Measurements from ENCODE around the gene WNT3A. TPM values are rescaled to one million over a fixed set of nuclear protein-coding genes. Genes with fewer than 3 reads are reported as not detected.

Gene WNT3A
- total RNA-seq, 1 experiment from 2014 or later = 0.31 TPM

DNA sequence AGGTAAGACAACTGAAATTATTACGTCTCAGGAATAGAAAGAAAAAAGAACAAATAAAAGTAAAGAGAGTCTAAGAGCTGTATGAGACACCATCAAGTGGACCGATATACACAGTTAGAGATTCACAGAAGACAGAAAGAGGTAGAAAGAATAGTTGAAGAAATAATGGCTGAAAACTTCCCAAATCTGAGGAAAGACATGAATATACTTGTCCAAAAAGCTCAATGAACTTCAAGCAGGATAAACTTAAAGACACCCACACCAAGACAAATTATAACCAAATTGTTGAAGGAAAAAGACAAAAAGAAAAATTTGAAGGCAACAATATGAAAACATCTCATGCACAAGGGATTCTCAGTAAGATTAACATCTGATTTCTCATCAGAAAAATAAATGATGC is 19.6 kb upstream of the WNT3A start:
- Histone ChIP-seq H3K27me3 (ENCODE audit: control insufficient read depth, insufficient read depth, low read length) (no peaks in the 10 kb centered on the region), H3K36me3 (replicated peaks; ENCODE audit: control insufficient read depth, insufficient read depth, low read length) (no peaks in the 10 kb centered on the region), H3K4me3 (ENCODE audit: insufficient read depth, low read depth, low read length) (no peak overlapping the region)
- no peak for DNase-seq

DNA sequence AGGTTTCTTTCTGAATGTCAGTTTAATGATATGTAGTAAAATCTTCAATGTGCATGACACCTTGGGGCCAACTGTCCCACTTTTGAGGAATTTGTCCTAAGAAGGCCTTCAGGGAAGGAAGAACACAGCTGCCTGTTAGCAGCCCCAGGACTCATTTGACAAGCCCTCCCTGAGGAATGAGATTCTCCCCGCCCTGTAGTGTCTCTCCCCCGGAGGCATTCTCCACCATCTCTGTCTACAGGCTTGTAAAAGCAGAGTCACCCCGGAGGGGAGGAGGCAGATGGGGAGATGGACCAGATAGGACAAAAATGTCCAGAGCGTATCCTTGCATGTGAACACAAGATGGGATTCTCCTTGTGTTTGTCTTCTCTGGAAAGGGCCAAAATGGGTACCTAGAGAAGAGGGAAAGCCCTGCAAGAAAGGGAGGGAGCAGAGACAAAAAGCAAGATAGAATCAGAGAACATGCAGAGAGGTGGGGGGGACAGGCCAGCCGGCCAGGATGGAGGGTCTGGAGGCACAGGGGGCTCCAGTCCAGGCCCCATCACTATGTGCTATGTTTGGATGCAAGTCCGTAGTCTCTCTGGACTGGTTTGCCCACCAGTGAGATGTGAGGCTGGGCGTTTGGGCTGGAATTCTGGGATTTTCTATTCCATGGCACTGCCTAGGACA is 12.0 kb upstream of the WNT3A start:
- H3K36me3 ChIP-seq (replicated peaks; ENCODE audit: control insufficient read depth, insufficient read depth, low read length) = no peaks in the 10 kb centered on the region
- H3K4me3 ChIP-seq (ENCODE audit: insufficient read depth, low read depth, low read length) = no peak overlapping the region
- no peak for DNase-seq
- no peaks in the 10 kb centered on the region; the same call in 1 of the 2 replicates for H3K27me3 ChIP-seq (ENCODE audit: control insufficient read depth, insufficient read depth, low read length)

DNA sequence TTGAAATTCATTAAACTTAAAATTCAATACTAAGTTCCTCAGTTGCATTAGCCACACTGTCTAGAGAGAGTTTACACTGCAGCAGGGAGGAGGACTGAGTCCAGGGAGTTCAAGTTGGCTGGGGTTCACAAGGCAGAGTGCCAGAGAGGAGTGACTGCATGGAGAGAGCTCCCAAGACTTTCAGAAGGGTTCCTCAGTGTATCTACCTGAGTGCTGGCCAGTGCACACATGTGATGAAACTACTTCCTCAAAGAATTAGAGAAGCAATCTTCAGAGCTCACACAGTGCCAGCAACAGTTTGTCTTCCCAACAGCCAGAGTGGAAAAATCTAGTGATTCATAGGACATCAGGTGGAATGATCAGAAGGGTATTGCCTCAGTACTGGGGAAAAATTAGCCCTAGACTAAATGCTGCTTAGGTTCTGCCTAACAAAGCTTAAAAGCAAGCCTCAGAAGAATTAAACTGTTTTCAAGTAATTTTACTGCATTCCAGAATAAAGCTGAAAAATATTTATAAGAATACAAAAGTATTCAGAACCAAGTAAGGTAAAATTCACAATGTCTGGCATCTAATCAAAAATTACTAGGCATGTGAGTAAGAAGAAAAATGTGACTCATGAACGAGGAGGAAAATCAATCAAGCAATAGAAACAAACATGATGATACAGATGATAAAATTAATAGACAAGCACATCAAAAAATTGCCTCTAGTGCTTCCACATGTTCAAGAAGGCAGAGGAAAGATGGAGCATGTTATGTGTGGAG is 10.4 kb upstream of the WNT3A start:
- no peak overlapping the region for H3K4me3 ChIP-seq (ENCODE audit: insufficient read depth, low read depth, low read length)
- no peaks in the 10 kb centered on the region for H3K36me3 ChIP-seq (replicated peaks; ENCODE audit: control insufficient read depth, insufficient read depth, low read length)
- no peak for DNase-seq
- H3K27me3 ChIP-seq (ENCODE audit: control insufficient read depth, insufficient read depth, low read length) = peaks cover 7% of the 10 kb centered on the region

DNA sequence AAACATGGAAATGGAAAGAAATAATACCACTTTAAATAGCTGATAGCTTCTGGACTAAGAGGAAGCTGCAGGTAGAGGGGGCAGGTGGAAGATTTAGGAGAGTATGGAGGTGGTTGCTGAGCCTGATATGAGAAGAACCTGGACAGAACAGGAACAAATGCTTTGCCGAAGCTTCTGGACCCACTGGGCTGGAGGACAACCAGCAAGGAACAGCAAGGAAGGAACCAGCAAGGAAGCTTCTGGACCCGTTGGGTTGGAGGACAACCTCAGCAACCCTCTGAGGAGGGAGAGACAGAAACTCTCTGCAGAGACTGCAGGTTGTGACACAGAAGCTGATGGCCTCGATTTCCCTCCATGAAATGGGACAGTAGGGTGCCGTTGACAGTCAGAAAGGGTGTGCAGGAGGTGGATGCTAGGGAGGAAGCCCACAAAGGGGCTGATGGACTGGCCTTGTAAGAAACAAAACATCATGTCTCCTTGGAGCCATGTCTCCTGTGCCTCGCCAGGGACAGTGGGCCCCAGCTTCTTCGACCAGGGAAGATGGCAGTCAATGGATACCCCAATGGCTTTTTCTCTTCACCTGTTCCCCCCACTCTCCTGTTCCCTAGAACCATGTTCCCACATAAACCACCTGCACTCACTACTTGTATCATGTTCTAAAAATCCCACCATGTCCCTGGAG is 8.3 kb upstream of the WNT3A start:
- no peak overlapping the region for H3K4me3 ChIP-seq (ENCODE audit: insufficient read depth, low read depth, low read length)
- DNase-seq = no peak
- no peaks in the 10 kb centered on the region for H3K36me3 ChIP-seq (replicated peaks; ENCODE audit: control insufficient read depth, insufficient read depth, low read length)
- peaks cover 15% of the 10 kb centered on the region for H3K27me3 ChIP-seq (ENCODE audit: control insufficient read depth, insufficient read depth, low read length)

DNA sequence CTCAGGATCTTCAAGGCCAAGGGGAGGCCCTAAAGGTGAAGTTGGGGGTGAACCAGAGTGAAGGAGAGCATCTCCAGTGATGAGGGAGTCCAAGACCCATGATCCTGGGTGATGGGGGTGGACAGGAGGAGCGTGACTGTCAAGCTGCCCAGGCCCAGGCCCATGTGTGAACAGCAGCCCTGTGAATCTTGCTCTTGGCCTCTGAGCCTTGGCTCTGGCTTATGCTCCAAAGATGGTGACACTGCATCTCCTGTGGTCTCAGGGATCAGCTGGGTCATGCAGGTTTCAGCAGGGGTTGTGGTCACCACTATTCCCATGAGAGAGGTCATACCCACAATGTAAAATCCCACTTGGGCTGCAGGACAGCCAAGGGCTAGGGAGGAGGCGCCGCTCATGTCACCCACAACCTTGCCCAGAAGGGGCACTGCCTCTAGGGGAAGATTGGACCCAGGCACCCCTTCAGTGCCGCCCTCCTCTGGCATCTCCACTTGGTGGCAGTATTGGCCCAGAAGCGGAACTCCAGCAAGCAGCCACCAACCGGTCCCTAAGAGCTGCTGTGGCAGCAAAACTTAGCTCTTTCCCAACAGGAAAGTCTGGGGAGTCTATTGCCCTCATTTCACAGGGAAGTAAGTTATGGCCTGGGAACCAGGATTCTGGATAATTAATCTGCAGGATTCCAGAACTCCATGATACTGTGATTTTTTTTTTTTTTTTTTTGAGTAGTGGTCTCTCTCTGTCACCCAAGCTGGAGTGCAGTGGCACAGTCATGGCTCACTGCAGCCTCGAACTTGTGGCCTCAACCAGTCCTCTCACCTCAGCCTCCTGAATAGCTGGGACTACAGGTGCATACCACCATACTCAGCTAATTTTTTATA is 7.5 kb upstream of the WNT3A start:
- no peaks in the 10 kb centered on the region for H3K36me3 ChIP-seq (replicated peaks; ENCODE audit: control insufficient read depth, insufficient read depth, low read length)
- peak; percentile 94 for DNase-seq
- H3K4me3 ChIP-seq (ENCODE audit: insufficient read depth, low read depth, low read length) = no peak overlapping the region
- H3K27me3 ChIP-seq (ENCODE audit: control insufficient read depth, insufficient read depth, low read length) = peaks cover 22% of the 10 kb centered on the region

DNA sequence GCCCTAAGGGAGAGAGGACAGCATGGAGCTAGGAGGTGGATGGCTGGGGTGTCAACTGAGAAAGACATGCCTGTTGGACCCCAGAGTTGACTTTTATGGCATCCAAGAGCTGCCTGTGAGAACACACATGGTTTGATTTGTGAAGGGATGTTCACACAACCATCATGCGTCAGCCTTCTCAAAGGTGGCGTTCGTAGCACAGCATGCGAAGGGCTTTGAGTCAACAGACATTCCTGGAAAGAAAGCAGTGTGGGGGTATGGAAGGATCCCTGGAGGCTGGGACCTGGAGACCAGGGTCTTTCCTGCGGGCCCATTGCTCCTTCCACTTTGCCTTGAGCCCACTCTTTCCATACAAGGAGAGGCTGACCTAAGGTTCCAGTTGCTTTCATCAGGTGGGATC is 6.4 kb upstream of the WNT3A start:
- Histone ChIP-seq H3K36me3 (replicated peaks; ENCODE audit: control insufficient read depth, insufficient read depth, low read length) (no peaks in the 10 kb centered on the region), H3K27me3 (ENCODE audit: control insufficient read depth, insufficient read depth, low read length) (peaks cover 33% of the 10 kb centered on the region), H3K4me3 (ENCODE audit: insufficient read depth, low read depth, low read length) (no peak overlapping the region)
- peak; percentile 12 for DNase-seq

GRCh38 chr1:228000836-228001563 is 5.8 kb upstream of the WNT3A start:
- peaks cover 39% of the 10 kb centered on the region for H3K27me3 ChIP-seq (ENCODE audit: control insufficient read depth, insufficient read depth, low read length)
- H3K36me3 ChIP-seq (replicated peaks; ENCODE audit: control insufficient read depth, insufficient read depth, low read length) = no peaks in the 10 kb centered on the region
- no peak for DNase-seq
- no peak overlapping the region for H3K4me3 ChIP-seq (ENCODE audit: insufficient read depth, low read depth, low read length)

- Histone ChIP-seq H3K27me3 (ENCODE audit: control insufficient read depth, insufficient read depth, low read length) (peaks cover 46% of the 10 kb centered on the region), H3K4me3 (ENCODE audit: insufficient read depth, low read depth, low read length) (no peak overlapping the region), H3K36me3 (replicated peaks; ENCODE audit: control insufficient read depth, insufficient read depth, low read length) (no peaks in the 10 kb centered on the region)
- peak; percentile 17 for DNase-seq
These were observed 4.9 kb upstream of the WNT3A start for GRCh38 chr1:228001738-228002535.

DNA sequence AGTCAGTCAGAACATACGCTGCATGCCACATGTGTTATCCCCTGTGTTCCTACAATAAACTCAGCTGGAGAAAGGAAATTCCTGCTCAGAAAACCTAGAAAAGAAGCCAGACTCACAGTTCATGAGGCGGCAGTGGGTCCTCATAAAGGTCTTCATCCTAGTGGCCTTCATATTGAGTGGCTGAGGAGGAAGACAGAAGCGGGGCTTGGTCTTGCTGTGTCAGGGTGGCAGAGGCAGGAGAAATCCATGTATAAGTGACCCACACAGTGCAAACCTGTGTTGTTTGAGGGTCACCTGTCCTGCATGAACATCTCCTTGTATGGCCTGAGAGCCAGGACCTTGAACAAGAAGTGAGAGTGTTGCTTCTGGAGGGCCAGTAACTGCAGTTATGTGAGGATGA is 4.0 kb upstream of the WNT3A start:
- Histone ChIP-seq H3K36me3 (replicated peaks; ENCODE audit: control insufficient read depth, insufficient read depth, low read length) (no peaks in the 10 kb centered on the region), H3K4me3 (ENCODE audit: insufficient read depth, low read depth, low read length) (no peak overlapping the region), H3K27me3 (ENCODE audit: control insufficient read depth, insufficient read depth, low read length) (peaks cover 55% of the 10 kb centered on the region)
- peak; percentile 11 for DNase-seq

DNA sequence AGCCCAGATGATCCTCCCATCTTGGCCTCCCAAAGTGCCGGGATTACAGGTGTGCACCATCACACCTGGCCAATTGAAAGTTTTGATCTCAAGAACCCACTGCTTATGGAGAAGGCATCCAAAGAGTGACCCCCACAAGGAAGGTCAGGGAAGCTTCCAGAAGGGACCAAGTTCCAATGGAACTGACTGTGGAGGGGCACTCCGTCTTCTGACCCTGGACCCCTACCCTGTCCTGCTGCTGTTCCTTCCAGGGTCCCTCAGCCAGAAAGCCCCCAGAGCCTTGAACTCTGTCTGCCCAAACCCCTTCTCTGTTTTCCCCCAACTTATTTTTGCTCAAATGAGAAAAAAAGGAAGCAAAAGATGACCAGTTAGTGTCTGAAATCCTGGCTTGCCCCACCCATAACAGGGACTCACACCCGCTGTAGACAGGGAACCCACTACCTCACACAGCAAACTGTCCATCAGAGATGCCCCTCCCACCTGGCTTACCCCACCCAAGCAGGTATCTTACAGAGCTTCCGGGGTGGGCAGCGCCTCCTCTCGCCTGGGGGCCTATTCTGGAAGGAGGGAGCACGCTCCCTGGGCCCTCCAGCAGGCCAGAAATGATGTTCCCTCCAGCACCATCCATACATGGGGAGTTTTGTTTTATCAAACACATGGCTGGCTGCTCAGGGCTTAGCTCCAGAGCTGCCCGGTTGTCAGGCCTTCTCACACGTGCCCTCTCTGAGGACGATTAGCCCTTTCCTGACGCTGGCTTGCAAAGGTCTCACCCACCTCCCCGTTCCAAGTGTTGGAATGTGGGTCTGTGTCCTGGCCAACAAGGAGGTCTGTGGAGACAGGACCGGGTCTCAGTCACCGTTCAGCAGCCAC is 3.1 kb upstream of the WNT3A start:
- H3K36me3 ChIP-seq (replicated peaks; ENCODE audit: control insufficient read depth, insufficient read depth, low read length) = no peaks in the 10 kb centered on the region
- DNase-seq = peak; percentile 14

DNA sequence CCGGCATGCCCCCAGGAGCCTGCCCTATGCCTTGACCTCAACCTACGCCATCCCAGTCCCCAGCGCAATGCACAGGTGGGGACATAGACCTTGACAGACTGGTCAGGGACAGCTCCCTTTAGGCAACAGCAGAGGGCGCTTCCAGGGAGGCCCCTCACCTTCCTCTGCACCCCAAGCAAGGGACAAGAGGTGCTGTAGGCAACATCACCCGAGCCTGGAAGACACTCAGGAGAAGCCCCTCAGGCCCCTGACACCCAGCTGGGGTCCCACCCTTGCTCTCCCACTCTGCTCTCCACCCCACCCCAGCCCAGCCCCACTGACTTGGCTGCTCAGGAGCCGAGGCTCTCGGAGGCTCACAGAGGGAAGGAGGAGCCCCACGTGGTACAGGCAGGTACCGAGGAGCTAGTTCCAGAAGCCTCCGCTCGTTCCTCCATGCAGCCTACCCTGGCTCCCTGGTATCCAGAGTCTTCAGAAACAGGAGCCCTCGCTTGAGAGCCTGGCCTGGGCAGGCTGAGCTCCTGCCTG is 2.4 kb upstream of the WNT3A start:
- Histone ChIP-seq H3K4me3 (ENCODE audit: insufficient read depth, low read depth, low read length) (peak overlapping the region; percentile 20; the same call in 1 of the 2 replicates), H3K36me3 (replicated peaks; ENCODE audit: control insufficient read depth, insufficient read depth, low read length) (no peaks in the 10 kb centered on the region), H3K27me3 (ENCODE audit: control insufficient read depth, insufficient read depth, low read length) (peaks cover 71% of the 10 kb centered on the region)
- DNase-seq = peak; percentile 93

More for the DNA sequence above, 3.1 kb upstream of the WNT3A start:
- H3K27me3 ChIP-seq (ENCODE audit: control insufficient read depth, insufficient read depth, low read length) = peaks cover 64% of the 10 kb centered on the region
- no peak overlapping the region for H3K4me3 ChIP-seq (ENCODE audit: insufficient read depth, low read depth, low read length)

DNA sequence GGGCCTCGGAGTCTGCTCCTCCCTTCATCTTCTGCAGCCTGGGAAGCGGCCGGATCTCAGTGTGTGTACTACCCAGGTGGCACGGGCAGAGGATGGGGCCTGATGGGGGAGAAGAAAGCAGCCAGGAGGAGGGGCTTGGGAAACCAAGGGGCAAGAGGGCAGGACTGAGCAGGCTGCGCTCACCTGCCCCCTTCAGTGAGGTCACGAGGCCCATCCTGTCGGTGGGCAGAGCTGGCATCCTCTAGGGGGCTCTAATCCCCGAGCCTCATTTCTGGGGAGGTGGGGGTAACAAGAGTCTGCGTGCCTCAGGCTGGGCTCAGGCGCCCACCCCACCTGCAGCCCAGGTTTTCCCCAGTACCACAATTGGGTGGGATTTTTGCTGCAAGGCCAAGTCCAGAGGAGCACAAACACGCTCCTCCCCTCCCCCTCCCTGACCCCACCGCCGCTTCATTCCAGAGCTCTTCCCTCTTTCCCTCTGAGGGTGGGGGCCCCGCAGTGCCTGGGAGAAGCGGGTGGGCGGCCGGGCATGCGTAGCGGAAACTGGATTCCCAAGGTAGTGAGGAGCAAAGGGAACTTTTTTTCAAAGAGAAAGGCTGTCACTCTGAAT is 1.8 kb upstream of the WNT3A start:
- Histone ChIP-seq H3K27me3 (ENCODE audit: control insufficient read depth, insufficient read depth, low read length) (peaks cover 77% of the 10 kb centered on the region), H3K36me3 (replicated peaks; ENCODE audit: control insufficient read depth, insufficient read depth, low read length) (no peaks in the 10 kb centered on the region), H3K4me3 (ENCODE audit: insufficient read depth, low read depth, low read length) (peak overlapping the region; percentile 20; the same call in 1 of the 2 replicates)
- peak; percentile 89 for DNase-seq
